NB4 (cell line): Measurements from ENCODE around the gene APP.

ENCODE experiments used
- DNase-seq: peaks from one replicate; pipeline ENCODE4 v3.0.0; 2010; ENCODE audit warnings: low read depth
- H3K4me3 ChIP-seq: one replicate; pipeline ENCODE4 v1.5.1; 2011; ENCODE audit warnings: mild to moderate bottlenecking, low read depth, low read length, moderate library complexity
- MYC ChIP-seq: IDR thresholded peaks from 2 replicates; pipeline ENCODE4 v1.6.1; 2011; ENCODE audit warnings: low read depth, low read length
- POLR2A ChIP-seq: IDR thresholded peaks from 2 replicates; pipeline ENCODE4 v1.6.1; 2011; ENCODE audit warnings: mild to moderate bottlenecking; ENCODE audit not compliant: insufficient read length; ENCODE audit errors: extremely low read depth
- TF ChIP-seq, protein P1 (sequence below): IDR thresholded peaks from one replicate; pipeline ENCODE4 v1.5.1; 2012; ENCODE audit warnings: low read depth, low read length
- TF ChIP-seq, protein P2 (sequence below): IDR thresholded peaks from 2 replicates; pipeline ENCODE4 v1.6.1; 2011; ENCODE audit warnings: low read depth, low read length

The APP gene

DNA sequence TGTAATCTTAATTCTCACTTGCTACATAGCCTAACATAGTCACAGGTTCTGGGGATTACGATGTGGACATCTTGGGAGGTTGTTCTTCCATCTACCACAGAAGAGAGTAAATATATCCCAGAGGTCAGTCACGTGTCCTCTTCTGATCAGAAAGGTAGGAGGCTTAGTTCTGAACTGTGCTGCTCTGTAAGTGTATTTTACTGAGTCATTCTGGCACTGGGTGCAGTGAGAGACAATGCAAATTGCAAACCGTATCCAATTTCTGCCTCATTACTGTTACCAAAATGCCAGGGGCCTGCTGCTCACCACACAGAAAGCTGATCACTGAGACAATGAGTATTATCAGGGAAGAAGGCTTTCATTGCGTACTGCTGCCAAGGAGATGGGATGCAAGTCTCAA is 331.8 kb downstream of the APP start:
- DNase-seq, result no peak
- no peak overlapping the region for H3K4me3 ChIP-seq
- TF ChIP-seq POLR2A (no peak), MYC (no peak)
- TF ChIP-seq, protein P1, sequence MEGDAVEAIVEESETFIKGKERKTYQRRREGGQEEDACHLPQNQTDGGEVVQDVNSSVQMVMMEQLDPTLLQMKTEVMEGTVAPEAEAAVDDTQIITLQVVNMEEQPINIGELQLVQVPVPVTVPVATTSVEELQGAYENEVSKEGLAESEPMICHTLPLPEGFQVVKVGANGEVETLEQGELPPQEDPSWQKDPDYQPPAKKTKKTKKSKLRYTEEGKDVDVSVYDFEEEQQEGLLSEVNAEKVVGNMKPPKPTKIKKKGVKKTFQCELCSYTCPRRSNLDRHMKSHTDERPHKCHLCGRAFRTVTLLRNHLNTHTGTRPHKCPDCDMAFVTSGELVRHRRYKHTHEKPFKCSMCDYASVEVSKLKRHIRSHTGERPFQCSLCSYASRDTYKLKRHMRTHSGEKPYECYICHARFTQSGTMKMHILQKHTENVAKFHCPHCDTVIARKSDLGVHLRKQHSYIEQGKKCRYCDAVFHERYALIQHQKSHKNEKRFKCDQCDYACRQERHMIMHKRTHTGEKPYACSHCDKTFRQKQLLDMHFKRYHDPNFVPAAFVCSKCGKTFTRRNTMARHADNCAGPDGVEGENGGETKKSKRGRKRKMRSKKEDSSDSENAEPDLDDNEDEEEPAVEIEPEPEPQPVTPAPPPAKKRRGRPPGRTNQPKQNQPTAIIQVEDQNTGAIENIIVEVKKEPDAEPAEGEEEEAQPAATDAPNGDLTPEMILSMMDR, result no peak
- TF ChIP-seq, protein P2, sequence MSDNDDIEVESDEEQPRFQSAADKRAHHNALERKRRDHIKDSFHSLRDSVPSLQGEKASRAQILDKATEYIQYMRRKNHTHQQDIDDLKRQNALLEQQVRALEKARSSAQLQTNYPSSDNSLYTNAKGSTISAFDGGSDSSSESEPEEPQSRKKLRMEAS, result no peak

DNA sequence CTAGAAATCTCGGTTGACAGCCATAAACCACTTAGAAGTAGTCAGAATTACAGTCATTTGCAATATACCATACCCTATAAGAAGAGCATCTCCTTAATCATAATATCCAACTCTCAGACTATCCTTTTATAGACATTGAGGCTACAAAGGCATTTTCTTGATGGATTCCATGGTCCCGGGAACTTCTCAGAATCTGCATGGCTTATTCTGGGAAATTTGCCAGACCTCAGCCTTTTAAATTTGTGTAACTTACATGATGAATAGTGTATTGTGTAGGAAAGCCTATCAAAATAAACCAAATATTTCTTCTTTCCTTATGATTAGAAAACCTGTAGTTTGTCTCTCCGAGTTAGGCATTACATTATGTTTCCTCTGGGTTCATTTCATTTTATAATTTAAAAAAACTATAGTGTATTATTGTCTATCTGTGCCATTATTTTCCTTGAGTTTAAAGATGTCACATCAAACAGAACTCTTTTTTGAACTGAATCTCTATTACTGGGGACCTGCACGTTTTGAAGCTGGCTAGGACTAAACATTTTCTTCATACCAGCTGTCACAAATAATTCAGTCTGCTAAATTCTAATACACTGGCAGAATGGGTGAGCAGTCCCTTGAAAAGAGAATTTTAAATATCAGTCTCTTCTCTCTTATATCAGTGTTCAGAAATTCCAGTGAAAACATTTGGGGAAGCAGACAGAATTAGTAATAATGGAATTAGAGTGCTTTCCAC is 332.9 kb downstream of the APP start:
- TF ChIP-seq, protein P1, result no peak
- DNase-seq, result no peak
- H3K4me3 ChIP-seq, result no peak overlapping the region

DNA sequence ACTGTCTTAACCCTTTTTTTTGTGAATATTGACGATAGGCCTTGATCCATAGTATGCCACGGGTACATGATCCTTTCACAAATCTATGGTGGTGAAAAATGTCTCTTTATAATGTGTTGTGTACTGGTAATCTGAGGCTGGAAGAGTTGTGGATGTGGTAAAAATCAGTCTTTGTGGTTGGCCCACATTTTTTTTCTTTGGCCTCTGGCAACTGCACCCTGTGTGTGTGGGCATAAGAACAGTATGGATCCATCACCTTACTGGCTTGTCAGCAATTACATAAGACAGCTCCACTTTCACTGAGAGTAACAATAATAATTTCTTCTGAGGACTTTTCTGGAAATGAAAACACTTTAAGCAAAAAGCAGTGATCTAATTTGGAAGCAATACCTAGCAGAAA is 334.2 kb downstream of the APP start:
- DNase-seq, result no peak
- TF ChIP-seq, protein P2, result no peak
- no peak for TF ChIP-seq POLR2A
- TF ChIP-seq, protein P1, result no peak
- no peak for TF ChIP-seq MYC
- no peak overlapping the region for H3K4me3 ChIP-seq

DNA sequence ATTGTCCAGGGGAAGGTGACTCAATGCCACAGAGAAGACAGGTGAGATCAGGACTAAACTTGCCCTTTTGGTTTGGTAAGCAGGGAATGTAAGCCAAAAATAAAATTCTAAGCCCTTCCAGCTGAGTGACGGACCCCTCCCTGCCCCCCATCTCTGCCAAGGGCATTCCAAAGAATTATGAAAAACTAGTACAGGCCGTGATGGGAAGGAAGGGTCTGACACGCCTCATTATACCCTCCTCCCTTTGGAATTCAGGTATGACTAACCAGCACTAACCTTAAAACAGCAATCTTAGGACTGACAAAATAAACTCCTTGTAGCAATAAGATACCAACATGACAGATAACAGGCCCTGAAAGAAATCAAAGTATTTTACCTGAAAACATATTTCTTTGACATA is 336.2 kb downstream of the APP start:
- TF ChIP-seq MYC (no peak), POLR2A (no peak)
- TF ChIP-seq, protein P1, result no peak
- TF ChIP-seq, protein P2, result no peak
- no peak for DNase-seq
- H3K4me3 ChIP-seq, result no peak overlapping the region

DNA sequence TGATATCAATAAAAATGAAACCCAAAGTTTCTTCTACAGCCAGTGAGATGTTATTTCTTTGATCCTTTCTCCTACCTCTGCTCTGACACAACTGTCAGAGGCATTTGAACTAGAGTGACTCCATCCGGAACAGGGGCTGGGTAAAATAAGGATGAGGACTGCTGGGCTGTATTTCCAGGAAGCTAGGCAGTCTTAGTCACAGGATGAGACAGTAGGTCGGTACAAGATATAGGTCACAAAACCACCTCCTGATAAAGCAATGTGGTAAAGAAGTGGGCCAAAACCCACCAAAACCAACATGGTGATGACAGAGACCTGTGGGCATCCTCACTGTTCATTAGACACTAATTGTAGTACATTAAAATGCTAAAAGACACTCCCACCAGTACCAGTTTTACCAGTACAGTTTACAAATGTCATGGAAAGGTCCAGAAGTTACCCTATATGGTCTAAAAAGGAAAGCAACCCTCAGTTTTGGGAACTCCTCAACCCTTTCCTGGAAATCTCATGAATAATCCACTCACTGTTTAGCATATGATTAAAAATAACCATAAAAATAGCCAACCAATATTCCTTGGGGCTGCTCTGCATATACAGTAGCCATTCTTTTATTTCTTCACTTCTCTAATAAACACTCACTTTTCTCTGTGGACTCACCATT is 339.1 kb downstream of the APP start:
- no peak for DNase-seq
- no peak for TF ChIP-seq MYC
- TF ChIP-seq, protein P2, result no peak
- TF ChIP-seq POLR2A, result no peak
- TF ChIP-seq, protein P1, result no peak
- H3K4me3 ChIP-seq, result no peak overlapping the region
